Measurements from ENCODE around the gene AQP1.

Gene AQP1

DNA sequence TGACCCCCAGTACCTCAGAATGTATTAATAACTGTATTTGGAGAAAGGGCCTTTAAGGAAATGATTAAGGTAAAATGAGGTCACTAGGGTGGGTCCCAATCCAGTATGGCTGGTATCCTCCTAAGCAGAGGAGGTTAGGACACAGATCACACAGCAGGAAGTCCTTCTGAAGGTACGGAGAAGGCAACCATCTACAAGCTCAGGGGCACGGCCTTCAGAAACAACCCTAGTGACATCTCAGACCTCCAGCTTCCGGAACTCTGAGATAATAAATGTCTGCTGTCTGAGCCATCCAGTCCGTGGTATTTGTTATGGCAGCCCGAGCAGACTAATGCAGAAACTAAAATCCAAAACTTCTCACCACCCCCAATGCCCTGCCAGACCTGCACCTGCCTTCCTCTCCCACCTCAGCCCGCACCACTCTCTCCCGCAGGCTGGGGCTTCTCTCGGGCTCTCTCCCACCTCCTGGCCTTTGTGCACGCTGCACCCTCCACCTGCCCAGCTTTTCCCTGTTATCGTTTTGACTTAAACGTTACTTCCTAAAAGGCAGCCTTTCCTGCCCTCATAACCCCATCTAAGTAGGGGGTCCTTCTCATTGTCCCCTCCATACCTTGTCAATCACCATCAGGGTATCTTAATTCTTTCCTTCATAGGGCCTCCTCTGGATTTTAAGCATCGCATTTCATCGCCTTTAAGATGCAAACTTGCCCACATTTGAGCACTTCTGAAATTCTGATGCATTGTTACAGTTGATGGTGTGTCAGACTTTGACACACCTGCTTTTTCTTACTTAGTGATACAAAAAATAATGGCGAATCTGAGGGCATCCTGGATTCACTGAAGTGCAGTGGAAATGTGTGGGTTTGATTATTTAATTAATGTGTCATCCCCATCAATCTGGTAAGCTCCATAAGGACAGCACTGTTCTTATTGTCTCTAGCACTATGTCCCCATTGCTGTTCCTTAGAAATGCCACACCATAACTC is 32.2 kb upstream of the AQP1 start:
- Histone ChIP-seq H3K4me1 (no peaks in the 10 kb centered on the region), H3K4me3 (ENCODE audit: low read depth, low read length) (no peak overlapping the region), H3K9me3 (no peaks in the 10 kb centered on the region), H3K27me3 (no peaks in the 10 kb centered on the region), H3K36me3 (no peaks in the 10 kb centered on the region)
- TF ChIP-seq, protein P1, sequence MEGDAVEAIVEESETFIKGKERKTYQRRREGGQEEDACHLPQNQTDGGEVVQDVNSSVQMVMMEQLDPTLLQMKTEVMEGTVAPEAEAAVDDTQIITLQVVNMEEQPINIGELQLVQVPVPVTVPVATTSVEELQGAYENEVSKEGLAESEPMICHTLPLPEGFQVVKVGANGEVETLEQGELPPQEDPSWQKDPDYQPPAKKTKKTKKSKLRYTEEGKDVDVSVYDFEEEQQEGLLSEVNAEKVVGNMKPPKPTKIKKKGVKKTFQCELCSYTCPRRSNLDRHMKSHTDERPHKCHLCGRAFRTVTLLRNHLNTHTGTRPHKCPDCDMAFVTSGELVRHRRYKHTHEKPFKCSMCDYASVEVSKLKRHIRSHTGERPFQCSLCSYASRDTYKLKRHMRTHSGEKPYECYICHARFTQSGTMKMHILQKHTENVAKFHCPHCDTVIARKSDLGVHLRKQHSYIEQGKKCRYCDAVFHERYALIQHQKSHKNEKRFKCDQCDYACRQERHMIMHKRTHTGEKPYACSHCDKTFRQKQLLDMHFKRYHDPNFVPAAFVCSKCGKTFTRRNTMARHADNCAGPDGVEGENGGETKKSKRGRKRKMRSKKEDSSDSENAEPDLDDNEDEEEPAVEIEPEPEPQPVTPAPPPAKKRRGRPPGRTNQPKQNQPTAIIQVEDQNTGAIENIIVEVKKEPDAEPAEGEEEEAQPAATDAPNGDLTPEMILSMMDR (IDR thresholded peaks at IDR 0.05; ENCODE audit: low read depth, low read length) = no peak
- DNase-seq = no peak

DNA sequence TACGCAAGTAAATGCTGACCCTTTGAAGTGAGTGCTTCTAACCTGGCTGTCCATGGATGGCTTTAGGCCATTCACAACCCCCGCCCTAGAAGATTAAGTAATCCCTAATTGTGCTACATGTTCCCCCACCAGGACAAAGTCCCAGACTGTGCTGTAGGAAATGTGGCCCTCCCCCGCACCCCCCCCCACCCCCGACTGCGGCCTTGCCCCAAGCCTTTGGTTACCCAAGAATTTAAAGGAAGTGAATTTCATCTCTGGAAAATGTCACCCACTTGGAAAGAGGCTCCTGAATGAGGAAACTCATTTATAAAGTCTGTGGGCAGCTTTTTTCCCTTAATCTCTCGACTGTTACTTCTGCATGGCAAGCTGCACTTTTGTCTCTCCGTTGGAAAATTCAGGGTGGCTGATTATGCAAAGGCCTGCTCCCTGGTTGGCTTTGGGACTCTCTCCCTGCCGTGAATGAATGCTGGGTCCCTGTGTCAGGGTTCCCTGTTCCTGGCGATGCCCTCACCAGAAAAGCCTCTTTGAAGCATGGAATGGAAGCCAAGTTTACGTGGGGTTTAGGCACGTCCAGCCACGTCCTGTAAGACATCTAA is 31.4 kb upstream of the AQP1 start:
- no peaks in the 10 kb centered on the region for H3K36me3 ChIP-seq
- no peaks in the 10 kb centered on the region for H3K9me3 ChIP-seq
- H3K4me1 ChIP-seq = 0 out of 2 replicates have a peak, but pooled peaks cover 5% of the 10 kb centered on the region
- no peak for DNase-seq
- H3K4me3 ChIP-seq (ENCODE audit: low read depth, low read length) = no peak overlapping the region
- H3K27me3 ChIP-seq = no peaks in the 10 kb centered on the region
- TF ChIP-seq, protein P1 (IDR thresholded peaks at IDR 0.05; ENCODE audit: low read depth, low read length) = no peak

DNA sequence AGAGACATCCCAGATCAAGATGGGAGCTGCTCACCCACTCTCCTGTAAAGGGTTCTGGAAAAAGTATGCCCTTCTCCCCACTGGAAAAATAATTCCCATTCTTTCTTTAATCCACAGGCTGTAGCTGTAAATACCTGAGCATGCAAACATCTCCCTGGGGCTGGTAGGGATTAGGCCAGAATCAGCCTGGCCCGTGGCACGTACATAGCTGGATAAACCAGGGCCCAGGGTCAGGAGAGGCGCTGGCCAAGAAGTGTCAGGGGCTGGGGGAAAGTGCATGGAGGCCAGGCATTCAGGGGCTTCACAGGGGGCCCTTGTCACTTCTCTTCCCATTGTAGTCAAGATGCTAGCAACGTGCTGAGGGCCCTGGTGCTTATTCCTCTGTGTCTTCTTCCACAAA is 30.7 kb upstream of the AQP1 start:
- TF ChIP-seq, protein P1 (IDR thresholded peaks at IDR 0.05; ENCODE audit: low read depth, low read length) = no peak
- Histone ChIP-seq H3K4me3 (ENCODE audit: low read depth, low read length) (no peak overlapping the region), H3K36me3 (no peaks in the 10 kb centered on the region), H3K9me3 (no peaks in the 10 kb centered on the region), H3K4me1 (0 out of 2 replicates have a peak, but pooled peaks cover 5% of the 10 kb centered on the region), H3K27me3 (no peaks in the 10 kb centered on the region)
- no peak for DNase-seq

DNA sequence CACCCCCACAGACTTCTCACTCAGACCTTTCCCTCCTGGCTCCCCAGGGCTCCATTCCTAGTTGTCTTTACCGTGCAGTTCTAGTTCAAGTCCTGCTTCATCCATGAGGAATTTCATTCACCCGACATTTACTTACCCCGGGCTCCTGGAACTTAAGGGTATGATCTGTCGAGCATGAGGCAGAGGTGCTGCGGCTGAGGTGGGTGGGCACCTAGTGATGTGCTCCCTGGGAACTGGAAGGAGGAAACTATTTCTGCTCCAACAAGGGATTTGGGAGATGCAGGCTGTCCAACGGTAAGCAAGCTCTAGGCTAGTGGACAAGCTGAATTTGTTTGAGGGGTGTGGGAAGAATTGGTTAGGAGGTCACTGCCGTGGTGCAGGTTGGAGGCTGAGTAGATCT is 30.2 kb upstream of the AQP1 start:
- Histone ChIP-seq H3K9me3 (no peaks in the 10 kb centered on the region), H3K4me1 (0 out of 2 replicates have a peak, but pooled peaks cover 5% of the 10 kb centered on the region), H3K27me3 (no peaks in the 10 kb centered on the region), H3K4me3 (ENCODE audit: low read depth, low read length) (no peak overlapping the region), H3K36me3 (no peaks in the 10 kb centered on the region)
- TF ChIP-seq, protein P1 (IDR thresholded peaks at IDR 0.05; ENCODE audit: low read depth, low read length) = no peak
- DNase-seq = no peak

DNA sequence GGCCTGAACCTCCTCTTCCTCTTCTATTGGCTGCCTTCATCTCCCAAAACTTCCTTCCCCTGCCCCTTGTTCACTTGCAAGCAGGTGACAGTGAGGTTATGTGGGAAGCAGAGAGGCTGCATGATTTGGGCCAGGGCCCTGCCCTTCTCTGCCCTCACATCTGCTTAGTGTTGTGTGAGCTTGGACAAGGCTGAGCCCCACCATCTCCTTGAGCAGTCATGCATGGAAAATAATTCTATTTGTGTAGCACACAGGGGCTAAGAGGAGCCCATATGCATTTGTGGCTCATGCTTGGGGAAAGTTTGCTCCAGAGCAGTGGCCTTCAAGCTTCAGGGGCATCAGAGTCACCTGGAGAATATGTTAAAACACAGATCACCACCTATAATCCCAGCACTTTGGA is 26.8 kb upstream of the AQP1 start:
- TF ChIP-seq, protein P1 (IDR thresholded peaks at IDR 0.05; ENCODE audit: low read depth, low read length) = no peak
- DNase-seq = no peak
- H3K4me1 ChIP-seq = 0 out of 2 replicates have a peak, but pooled peaks cover 5% of the 10 kb centered on the region
- no peaks in the 10 kb centered on the region for H3K27me3 ChIP-seq
- H3K9me3 ChIP-seq = no peaks in the 10 kb centered on the region
- H3K36me3 ChIP-seq = no peaks in the 10 kb centered on the region
- no peak overlapping the region for H3K4me3 ChIP-seq (ENCODE audit: low read depth, low read length)
